ENCODE data around the gene STARD3.

- TF ChIP-seq POLR2A (IDR thresholded peaks at IDR 0.05) (no peak), EP300 (IDR thresholded peaks at IDR 0.05) (no peak)
- TF ChIP-seq, protein P1, sequence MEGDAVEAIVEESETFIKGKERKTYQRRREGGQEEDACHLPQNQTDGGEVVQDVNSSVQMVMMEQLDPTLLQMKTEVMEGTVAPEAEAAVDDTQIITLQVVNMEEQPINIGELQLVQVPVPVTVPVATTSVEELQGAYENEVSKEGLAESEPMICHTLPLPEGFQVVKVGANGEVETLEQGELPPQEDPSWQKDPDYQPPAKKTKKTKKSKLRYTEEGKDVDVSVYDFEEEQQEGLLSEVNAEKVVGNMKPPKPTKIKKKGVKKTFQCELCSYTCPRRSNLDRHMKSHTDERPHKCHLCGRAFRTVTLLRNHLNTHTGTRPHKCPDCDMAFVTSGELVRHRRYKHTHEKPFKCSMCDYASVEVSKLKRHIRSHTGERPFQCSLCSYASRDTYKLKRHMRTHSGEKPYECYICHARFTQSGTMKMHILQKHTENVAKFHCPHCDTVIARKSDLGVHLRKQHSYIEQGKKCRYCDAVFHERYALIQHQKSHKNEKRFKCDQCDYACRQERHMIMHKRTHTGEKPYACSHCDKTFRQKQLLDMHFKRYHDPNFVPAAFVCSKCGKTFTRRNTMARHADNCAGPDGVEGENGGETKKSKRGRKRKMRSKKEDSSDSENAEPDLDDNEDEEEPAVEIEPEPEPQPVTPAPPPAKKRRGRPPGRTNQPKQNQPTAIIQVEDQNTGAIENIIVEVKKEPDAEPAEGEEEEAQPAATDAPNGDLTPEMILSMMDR (IDR thresholded peaks at IDR 0.05) = no peak
These were observed 63.4 kb downstream of the STARD3 start for GRCh38 chr17:39700148-39700987.

All from ovary (tissue), 3 donors.